Neuronal stem cell (in vitro differentiated cells): ENCODE data around the gene SULT1C4.
"Not testable (repeated sequence)": the region's sequence is repeated elsewhere in the genome, so short reads cannot be mapped to it uniquely, and the experiment has no call there.

Experiments used
- DNase-seq: peaks from one replicate; pipeline ENCODE4 v3.0.0-alpha.2; 2013; ENCODE audit warnings: low spot score
- H2AFZ ChIP-seq: one replicate; pipeline ENCODE4 v1.6.1; 2013; ENCODE audit warnings: mild to moderate bottlenecking, low read length, inconsistent platforms
- H2AK5ac ChIP-seq: 2 replicates; pipeline ENCODE4 v1.6.1; 2013; ENCODE audit warnings: low read depth, mild to moderate bottlenecking, inconsistent platforms, low read length, moderate library complexity, mixed read lengths
- H2BK120ac ChIP-seq: 2 replicates; pipeline ENCODE4 v1.6.1; 2013; ENCODE audit warnings: low read depth, mild to moderate bottlenecking, inconsistent platforms, low read length, moderate library complexity, mixed read lengths
- H2BK12ac ChIP-seq: one replicate; pipeline ENCODE4 v1.6.1; 2013; ENCODE audit warnings: low read length, inconsistent platforms
- H2BK15ac ChIP-seq: 2 replicates; pipeline ENCODE4 v1.6.1; 2013; ENCODE audit warnings: mild to moderate bottlenecking, low read length, inconsistent platforms, mixed read lengths
- H2BK5ac ChIP-seq: one replicate; pipeline ENCODE4 v1.6.1; 2013; ENCODE audit warnings: inconsistent platforms, mild to moderate bottlenecking, low read length, moderate library complexity
- H3K14ac ChIP-seq: one replicate; pipeline ENCODE4 v1.6.1; 2013; ENCODE audit warnings: low read length, inconsistent platforms
- H3K18ac ChIP-seq: 2 replicates; pipeline ENCODE4 v1.6.1; 2013; ENCODE audit warnings: low read length, inconsistent platforms
- H3K23ac ChIP-seq: 2 replicates; pipeline ENCODE4 v1.6.1; 2013; ENCODE audit warnings: low read depth, mild to moderate bottlenecking, mixed read lengths, low read length, inconsistent platforms; ENCODE audit not compliant: poor library complexity
- H3K27ac ChIP-seq: replicated peaks from 3 replicates; pipeline ENCODE4 v1.5.1; 2013; ENCODE audit warnings: low read length, inconsistent platforms
- H3K27me3 ChIP-seq, 3 experiments: 2 replicates each; pipeline ENCODE4 v1.6.1; 2013; ENCODE audit warnings: low read length in 3 of 3, mild to moderate bottlenecking in 2 of 3, inconsistent platforms in 1 of 3, low read depth in 1 of 3, mixed read lengths in 1 of 3, moderate library complexity in 1 of 3; ENCODE audit not compliant: control insufficient read depth in 3 of 3, insufficient read depth in 3 of 3
- H3K36me3 ChIP-seq, 2 donors: replicated peaks in 1 of 2; 2 replicates each; pipeline ENCODE4 v1.6.1; 2013; ENCODE audit warnings: low read length in 2 of 2; ENCODE audit not compliant: control insufficient read depth in 2 of 2, insufficient read depth in 2 of 2
- H3K4ac ChIP-seq: 2 replicates; pipeline ENCODE4 v1.6.1; 2013; ENCODE audit warnings: inconsistent platforms, mild to moderate bottlenecking, low read length, moderate library complexity
- H3K4me1 ChIP-seq, 2 donors: 1 replicate in 1 of 2; 2 replicates in 1 of 2; pipeline ENCODE4 v1.6.1; 2013; ENCODE audit warnings: low read length in 2 of 2, low read depth in 1 of 2; ENCODE audit not compliant: control insufficient read depth in 2 of 2, insufficient read depth in 1 of 2
- H3K4me2 ChIP-seq: one replicate; pipeline ENCODE4 v1.6.1; 2013; ENCODE audit warnings: mild to moderate bottlenecking, low read length, inconsistent platforms; ENCODE audit not compliant: insufficient read depth, poor library complexity, severe bottlenecking
- H3K4me3 ChIP-seq, 2 donors: 2 replicates each; pipeline ENCODE4 v1.5.1; 2013; ENCODE audit warnings: low read length in 2 of 2, mild to moderate bottlenecking in 2 of 2, inconsistent platforms in 1 of 2, moderate library complexity in 1 of 2
- H3K79me1 ChIP-seq: one replicate; pipeline ENCODE4 v1.6.1; 2013; ENCODE audit warnings: low read depth, mild to moderate bottlenecking, inconsistent platforms, low read length, moderate library complexity
- H3K9ac ChIP-seq: one replicate; pipeline ENCODE4 v1.6.1; 2013; ENCODE audit warnings: mild to moderate bottlenecking, low read depth, low read length, inconsistent platforms; ENCODE audit not compliant: poor library complexity
- H3K9me3 ChIP-seq, 2 donors: replicated peaks in 1 of 2; 2 replicates each; pipeline versions ENCODE3 to v1.6.1; 2013; ENCODE audit warnings: low read length in 2 of 2, mild to moderate bottlenecking in 2 of 2, inconsistent platforms in 1 of 2, low read depth in 1 of 2, mixed read lengths in 1 of 2, moderate library complexity in 1 of 2; ENCODE audit not compliant: control insufficient read depth in 2 of 2, insufficient read depth in 1 of 2
- H4K8ac ChIP-seq: one replicate; pipeline ENCODE4 v1.6.1; 2013; ENCODE audit warnings: low read depth, mild to moderate bottlenecking, inconsistent platforms, low read length, moderate library complexity
- H4K91ac ChIP-seq: one replicate; pipeline ENCODE4 v1.6.1; 2013; ENCODE audit warnings: low read length, low read depth, mild to moderate bottlenecking, inconsistent platforms; ENCODE audit not compliant: poor library complexity
- WGBS, 2 donors: extraction: QIAGEN DNeasy Blood & Tissue Kit; methylation state at CpG; one replicate each; pipeline ENCODE4 v1.1.7; 2013; ENCODE audit warnings: missing lambda C conversion rate in 2 of 2, mixed read lengths in 1 of 2; ENCODE audit not compliant: insufficient read length in 2 of 2, insufficient replicate concordance in 1 of 2; ENCODE audit errors: extremely low coverage in 2 of 2; 5-methylcytosine and 5-hydroxymethylcytosine counted together

SULT1C4 gene

GRCh38 chr2:108351889-108352288 is 25.9 kb upstream of the SULT1C4 start:
- Histone ChIP-seq H4K91ac (no peak overlapping the region), H3K23ac (no peak overlapping the region), H3K4me1 (no peaks in the 10 kb centered on the region), H2BK12ac (no peak overlapping the region), H3K4me2 (no peak overlapping the region), H3K36me3 (no peaks in the 10 kb centered on the region), H3K27me3 (peaks cover 0 to 35% (median 0%) of the 10 kb centered on the region in 3 experiments), H3K79me1 (no peaks in the 10 kb centered on the region), H2BK120ac (no peak overlapping the region), H3K9me3 (no peaks in the 10 kb centered on the region), H2AFZ (no peak overlapping the region), H3K9ac (no peak overlapping the region), H3K27ac (no peak overlapping the region), H2BK5ac (no peak overlapping the region), H3K4ac (no peak overlapping the region), H2AK5ac (no peak overlapping the region), H4K8ac (no peak overlapping the region), H3K18ac (no peak overlapping the region), H3K14ac (no peak overlapping the region), H2BK15ac (no peak overlapping the region), H3K4me3 (no peak overlapping the region)
- no peak for DNase-seq

GRCh38 chr2:108354136-108354535 is 23.6 kb upstream of the SULT1C4 start:
- no peak overlapping the region for H3K14ac ChIP-seq
- no CpG with 5 or more reads among the region's 5 CpGs for WGBS, 2 donors
- H3K4me2 ChIP-seq = no peak overlapping the region
- no peak overlapping the region for H2BK15ac ChIP-seq
- H4K8ac ChIP-seq = no peak overlapping the region
- H4K91ac ChIP-seq = no peak overlapping the region
- no peak overlapping the region for H3K9ac ChIP-seq
- no peak overlapping the region for H3K23ac ChIP-seq
- no peaks in the 10 kb centered on the region for H3K36me3 ChIP-seq
- no peaks in the 10 kb centered on the region for H3K79me1 ChIP-seq
- no peak overlapping the region for H2BK5ac ChIP-seq
- peaks cover 0 to 19% (median 0%) of the 10 kb centered on the region in 3 experiments for H3K27me3 ChIP-seq
- H2AK5ac ChIP-seq = no peak overlapping the region
- no peak overlapping the region for H2BK120ac ChIP-seq
- no peak overlapping the region for H3K4me3 ChIP-seq
- H2BK12ac ChIP-seq = no peak overlapping the region
- H3K9me3 ChIP-seq = no peaks in the 10 kb centered on the region
- no peak overlapping the region for H3K18ac ChIP-seq
- no peak for DNase-seq
- H2AFZ ChIP-seq = no peak overlapping the region
- H3K27ac ChIP-seq = no peak overlapping the region
- no peak overlapping the region for H3K4ac ChIP-seq
- no peaks in the 10 kb centered on the region for H3K4me1 ChIP-seq

- H2AFZ ChIP-seq = no peak overlapping the region
- no peak overlapping the region for H2BK12ac ChIP-seq
- no peak overlapping the region for H2BK15ac ChIP-seq
- no peaks in the 10 kb centered on the region for H3K9me3 ChIP-seq
- H3K4me1 ChIP-seq = no peaks in the 10 kb centered on the region
- no peak overlapping the region for H4K8ac ChIP-seq
- H4K91ac ChIP-seq = no peak overlapping the region
- H3K14ac ChIP-seq = no peak overlapping the region
- no peak overlapping the region for H3K23ac ChIP-seq
- no peak overlapping the region for H3K18ac ChIP-seq
- no peak overlapping the region for H3K4ac ChIP-seq
- no peak overlapping the region for H2BK5ac ChIP-seq
- no peak overlapping the region for H2AK5ac ChIP-seq
- WGBS, 2 donors = no CpG with 5 or more reads among the region's 2 CpGs
- no peak overlapping the region for H3K4me2 ChIP-seq
- no peak overlapping the region for H3K27ac ChIP-seq
- no peak overlapping the region for H3K4me3 ChIP-seq
- no peak overlapping the region for H3K9ac ChIP-seq
- no peak for DNase-seq
- H2BK120ac ChIP-seq = no peak overlapping the region
- H3K27me3 ChIP-seq = peaks cover 0 to 16% (median 0%) of the 10 kb centered on the region in 3 experiments
- no peaks in the 10 kb centered on the region for H3K79me1 ChIP-seq
- no peaks in the 10 kb centered on the region for H3K36me3 ChIP-seq
These were observed 21.6 kb upstream of the SULT1C4 start for GRCh38 chr2:108355906-108356734.

GRCh38 chr2:108359336-108359735 is 18.4 kb upstream of the SULT1C4 start:
- not testable (repeated sequence) for H2BK15ac ChIP-seq, H2BK120ac ChIP-seq, H3K27ac ChIP-seq, H3K4me3 ChIP-seq, H3K4me1 ChIP-seq, H3K36me3 ChIP-seq, H4K91ac ChIP-seq, H2BK12ac ChIP-seq, H2BK5ac ChIP-seq, H3K79me1 ChIP-seq, H3K14ac ChIP-seq, H3K9me3 ChIP-seq, H3K18ac ChIP-seq, H2AFZ ChIP-seq, H3K9ac ChIP-seq, DNase-seq, H3K4me2 ChIP-seq, H4K8ac ChIP-seq, H3K23ac ChIP-seq, H3K4ac ChIP-seq, H2AK5ac ChIP-seq
- no CpG with 5 or more reads among the region's 1 CpG for WGBS, 2 donors
- H3K27me3 ChIP-seq = peaks cover 0 to 14% (median 0%) of the 10 kb centered on the region in 3 experiments
